Testis (tissue), 2 donors: ENCODE results near the gene PRRG3.

Source experiments
- CTCF ChIP-seq, 3 experiments: fragments of 450-650 bp in 2 of 3; fragments of 200-600 bp in 1 of 3; sonication (generic) in 1 of 3; IDR thresholded peaks; one replicate each; pipeline ENCODE4 v1.5.1; 2016 to 2019; ENCODE audit warnings: antibody characterized with exemption in 3 of 3, mild to moderate bottlenecking in 2 of 3, moderate library complexity in 1 of 3
- POLR2A ChIP-seq: fragments of 450-650 bp; IDR thresholded peaks from one replicate; pipeline ENCODE4 v1.6.1; 2017; ENCODE audit warnings: antibody characterized with exemption, mild to moderate bottlenecking, moderate library complexity

- TF ChIP-seq CTCF (IDR thresholded peaks at IDR 0.05) (no peak), POLR2A (no peak)
Measured at GRCh38 chrX:151702026-151702714, 6.9 kb downstream of the PRRG3 start.
